Lower lobe of right lung (tissue), 2 donors: ENCODE data around the gene TRAF3IP3. TPM values are rescaled to one million over a fixed set of nuclear protein-coding genes. Genes with fewer than 3 reads are reported as not detected.

Source experiments
- ATAC-seq, 2 donors: fragments of 200-7000 bp; cut with Tn5 transposase; one replicate each; pipeline ENCODE4 v1.9.1; 2020 to 2022; ENCODE audit warnings: mild to moderate bottlenecking in 2 of 2, moderate library complexity in 2 of 2
- DNase-seq: peaks from one replicate; pipeline ENCODE4 v3.0.0-alpha.2; 2020
- H3K27ac ChIP-seq: fragments of 200-600 bp; one replicate; pipeline ENCODE4 v1.8.0; 2022
- H3K27me3 ChIP-seq: fragments of 200-600 bp; one replicate; pipeline ENCODE4 v1.8.0; 2022; ENCODE audit warnings: low read depth
- H3K36me3 ChIP-seq: fragments of 200-600 bp; one replicate; pipeline ENCODE4 v1.8.0; 2022; ENCODE audit warnings: mild to moderate bottlenecking
- H3K4me1 ChIP-seq: fragments of 200-600 bp; one replicate; pipeline ENCODE4 v1.8.0; 2022
- H3K4me3 ChIP-seq: fragments of 200-600 bp; one replicate; pipeline ENCODE4 v1.8.0; 2022; ENCODE audit warnings: mild to moderate bottlenecking
- H3K9me3 ChIP-seq: fragments of 200-600 bp; one replicate; pipeline ENCODE4 v1.8.0; 2022
- intact Hi-C: fragments of 100-400 bp; cut with DNase I; formaldehyde crosslinking; loops from one replicate; pipeline ENCODE4 v1.11.0; 2022
- total RNA-seq: library from RNA; stranded (reverse); fragmentation: NEBNext Ultra II Directional; extraction: Animal tissue kit (Norgen Biotek cat#: 25700); gene quantifications from one replicate; pipeline ENCODE4 v1.2.1, GENCODE V29; 2021
- TF ChIP-seq, protein P1 (sequence below): fragments of 200-600 bp; IDR thresholded peaks from one replicate; pipeline ENCODE4 v1.8.0; 2022; ENCODE audit warnings: antibody characterized with exemption, mild to moderate bottlenecking
- donor health status: DM: no; HTN: yes; CAD: no; lungs with severe emphysema.

The TRAF3IP3 gene
- total RNA-seq, 1 donor from 2014 or later = 12.4 TPM

DNA sequence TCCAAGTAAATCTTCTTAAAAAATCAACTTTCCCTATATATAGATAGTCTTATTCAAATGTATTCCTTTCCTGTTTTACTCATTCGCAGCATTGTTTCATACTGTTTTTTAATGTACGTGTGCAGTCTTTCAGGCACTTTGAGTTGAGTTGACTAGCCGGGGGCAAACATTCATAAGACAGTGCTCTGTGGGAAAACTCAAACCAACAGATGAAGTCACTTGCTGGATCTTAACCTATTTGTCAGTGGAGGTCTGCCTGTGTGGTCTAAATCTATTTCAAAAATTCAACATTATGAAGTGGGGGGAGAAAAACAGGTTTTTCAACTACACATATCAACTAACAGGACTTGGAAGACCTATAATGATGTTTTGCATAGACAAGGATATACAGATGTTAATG lies 45.0 kb upstream of the TRAF3IP3 start:
- Histone ChIP-seq H3K36me3 (no peaks in the 10 kb centered on the region), H3K27ac (no peak overlapping the region), H3K4me1 (no peaks in the 10 kb centered on the region), H3K9me3 (no peaks in the 10 kb centered on the region), H3K4me3 (no peak overlapping the region), H3K27me3 (no peaks in the 10 kb centered on the region)
- DNase-seq (no peak), ATAC-seq (no peak)
- intact Hi-C loops = no loop called here
- TF ChIP-seq, protein P1, sequence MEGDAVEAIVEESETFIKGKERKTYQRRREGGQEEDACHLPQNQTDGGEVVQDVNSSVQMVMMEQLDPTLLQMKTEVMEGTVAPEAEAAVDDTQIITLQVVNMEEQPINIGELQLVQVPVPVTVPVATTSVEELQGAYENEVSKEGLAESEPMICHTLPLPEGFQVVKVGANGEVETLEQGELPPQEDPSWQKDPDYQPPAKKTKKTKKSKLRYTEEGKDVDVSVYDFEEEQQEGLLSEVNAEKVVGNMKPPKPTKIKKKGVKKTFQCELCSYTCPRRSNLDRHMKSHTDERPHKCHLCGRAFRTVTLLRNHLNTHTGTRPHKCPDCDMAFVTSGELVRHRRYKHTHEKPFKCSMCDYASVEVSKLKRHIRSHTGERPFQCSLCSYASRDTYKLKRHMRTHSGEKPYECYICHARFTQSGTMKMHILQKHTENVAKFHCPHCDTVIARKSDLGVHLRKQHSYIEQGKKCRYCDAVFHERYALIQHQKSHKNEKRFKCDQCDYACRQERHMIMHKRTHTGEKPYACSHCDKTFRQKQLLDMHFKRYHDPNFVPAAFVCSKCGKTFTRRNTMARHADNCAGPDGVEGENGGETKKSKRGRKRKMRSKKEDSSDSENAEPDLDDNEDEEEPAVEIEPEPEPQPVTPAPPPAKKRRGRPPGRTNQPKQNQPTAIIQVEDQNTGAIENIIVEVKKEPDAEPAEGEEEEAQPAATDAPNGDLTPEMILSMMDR = no peak

- Histone ChIP-seq H3K27ac (no peak overlapping the region), H3K4me3 (no peak overlapping the region), H3K4me1 (no peaks in the 10 kb centered on the region), H3K9me3 (no peaks in the 10 kb centered on the region), H3K36me3 (no peaks in the 10 kb centered on the region), H3K27me3 (no peaks in the 10 kb centered on the region)
- intact Hi-C loops = no loop called here
- no peak for ATAC-seq
- DNase-seq = no peak
- TF ChIP-seq, protein P1 = no peak
These were observed 41.5 kb upstream of the TRAF3IP3 start for GRCh38 chr1:209714338-209714737.

DNA sequence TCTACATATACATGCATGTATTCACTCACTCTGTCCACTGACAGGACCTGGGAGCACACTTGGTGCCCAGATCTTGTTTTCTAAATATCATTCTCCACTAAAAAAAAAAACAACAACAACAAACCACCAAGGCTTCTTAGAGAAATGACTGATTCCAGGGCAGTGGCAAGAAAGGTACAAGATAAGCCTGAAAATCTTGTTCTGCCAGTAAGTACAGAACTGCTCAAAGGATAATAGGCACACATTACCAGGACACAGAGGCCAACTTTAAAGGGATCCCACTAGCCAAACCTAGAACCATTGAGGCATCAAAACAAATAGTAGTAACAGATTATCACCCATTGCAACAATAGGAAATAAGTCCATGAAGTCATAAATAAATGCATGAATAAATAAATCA lies 40.5 kb upstream of the TRAF3IP3 start:
- intact Hi-C loops = no loop called here
- no peak overlapping the region for H3K4me3 ChIP-seq
- no peaks in the 10 kb centered on the region for H3K36me3 ChIP-seq
- H3K27me3 ChIP-seq = no peaks in the 10 kb centered on the region
- H3K27ac ChIP-seq = no peak overlapping the region
- no peaks in the 10 kb centered on the region for H3K9me3 ChIP-seq
- ATAC-seq (no peak), DNase-seq (no peak)
- no peaks in the 10 kb centered on the region for H3K4me1 ChIP-seq
- TF ChIP-seq, protein P1 = no peak

GRCh38 chr1:209717818-209718217 lies 38.0 kb upstream of the TRAF3IP3 start:
- Histone ChIP-seq H3K27me3 (no peaks in the 10 kb centered on the region), H3K9me3 (no peaks in the 10 kb centered on the region), H3K36me3 (no peaks in the 10 kb centered on the region), H3K27ac (no peak overlapping the region), H3K4me3 (no peak overlapping the region), H3K4me1 (no peaks in the 10 kb centered on the region)
- intact Hi-C loops = no loop called here
- ATAC-seq = no peak
- TF ChIP-seq, protein P1 = no peak
- no peak for DNase-seq

GRCh38 chr1:209720326-209720725 lies 35.5 kb upstream of the TRAF3IP3 start:
- no peak overlapping the region for H3K27ac ChIP-seq
- DNase-seq (no peak), ATAC-seq (no peak)
- H3K27me3 ChIP-seq = no peaks in the 10 kb centered on the region
- no peak overlapping the region for H3K4me3 ChIP-seq
- no peaks in the 10 kb centered on the region for H3K36me3 ChIP-seq
- no peaks in the 10 kb centered on the region for H3K9me3 ChIP-seq
- intact Hi-C loops = no loop called here
- TF ChIP-seq, protein P1 = no peak
- H3K4me1 ChIP-seq = no peaks in the 10 kb centered on the region

DNA sequence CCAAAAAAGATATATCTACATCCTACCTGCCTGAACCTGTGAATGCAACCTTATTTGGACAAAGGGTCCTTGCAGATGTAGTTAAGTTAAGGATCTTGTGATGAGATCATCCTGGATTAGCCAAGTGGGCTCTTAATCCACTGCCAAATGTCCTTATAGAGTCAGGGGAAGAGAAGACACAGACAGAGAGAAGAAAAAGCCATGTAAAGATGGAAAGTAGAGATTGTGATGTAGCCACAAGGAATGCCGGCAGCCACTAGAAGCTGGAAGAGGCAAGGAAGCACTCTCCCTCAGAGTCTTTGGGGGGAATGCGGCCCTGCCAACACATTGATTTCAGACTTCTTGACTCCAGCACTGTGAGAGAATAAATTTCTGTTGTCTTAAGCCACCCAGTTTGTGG lies 35.0 kb upstream of the TRAF3IP3 start:
- Histone ChIP-seq H3K4me1 (no peaks in the 10 kb centered on the region), H3K27ac (no peak overlapping the region), H3K9me3 (no peaks in the 10 kb centered on the region), H3K36me3 (no peaks in the 10 kb centered on the region), H3K27me3 (no peaks in the 10 kb centered on the region), H3K4me3 (no peak overlapping the region)
- DNase-seq (no peak), ATAC-seq (no peak)
- intact Hi-C loops = no loop called here
- TF ChIP-seq, protein P1 = no peak
